DOHH2 (cell line): ENCODE data around the gene SART3.

Source experiments
- CTCF ChIP-seq: fragments of 200-600 bp; sonication (generic); IDR thresholded peaks from one replicate; pipeline ENCODE4 v1.5.1; 2014; ENCODE audit warnings: antibody characterized with exemption, mild to moderate bottlenecking, low read depth, low read length; ENCODE audit not compliant: poor library complexity, severe bottlenecking
- EZH2phosphoT487 ChIP-seq: fragments of 200-600 bp; sonication (generic); IDR thresholded peaks from 2 replicates; pipeline ENCODE4 v1.6.1; 2017; ENCODE audit warnings: borderline replicate concordance, mild to moderate bottlenecking, antibody characterized with exemption, low read length, moderate library complexity, mixed read lengths

DNA sequence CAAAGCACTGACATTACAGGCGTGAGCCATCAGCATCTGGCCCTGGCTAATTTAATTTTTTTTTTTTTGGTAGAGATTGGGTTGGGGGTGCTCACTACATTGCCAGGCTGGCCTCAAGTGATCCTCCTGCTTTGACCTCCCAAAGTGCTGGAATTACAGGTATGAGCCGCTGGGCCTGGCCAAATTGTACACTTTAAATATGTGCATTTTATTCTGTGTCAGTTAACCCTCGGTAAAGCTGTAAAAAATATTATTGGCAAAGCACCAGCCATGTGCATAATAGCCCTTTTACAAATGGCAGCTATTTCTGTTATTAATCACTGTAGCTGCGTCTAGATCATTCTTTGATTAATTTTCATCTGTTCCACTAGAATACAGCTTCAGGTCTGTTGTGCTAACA is 24.9 kb upstream of the SART3 start:
- no peak for TF ChIP-seq EZH2phosphoT487
- no peak for TF ChIP-seq CTCF
